ENCODE results near the gene TMEM41A.
"Not testable (repeated sequence)": the region's sequence is repeated elsewhere in the genome, so short reads cannot be mapped to it uniquely, and the experiment has no call there.

Gene TMEM41A

DNA sequence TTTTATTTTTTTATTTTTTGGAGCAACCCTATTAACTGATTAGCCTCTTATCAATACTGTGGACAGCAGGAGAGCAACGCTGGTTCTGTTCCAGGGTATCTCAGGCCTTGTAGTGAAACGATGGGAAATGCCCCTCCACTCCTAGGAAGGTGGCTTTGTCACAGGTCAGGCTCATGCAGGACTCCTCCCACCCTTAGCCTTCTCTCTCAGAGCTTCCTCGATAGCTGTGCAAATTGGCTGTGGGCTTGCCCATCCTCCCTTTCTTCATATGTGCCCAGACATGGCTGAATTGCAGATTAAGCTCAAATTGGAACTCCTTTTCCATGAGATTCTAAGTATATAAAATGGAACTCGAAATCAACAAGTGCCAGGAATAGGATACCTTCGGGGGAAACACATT is 38.5 kb downstream of the TMEM41A start:
- TF ChIP-seq, protein P1, sequence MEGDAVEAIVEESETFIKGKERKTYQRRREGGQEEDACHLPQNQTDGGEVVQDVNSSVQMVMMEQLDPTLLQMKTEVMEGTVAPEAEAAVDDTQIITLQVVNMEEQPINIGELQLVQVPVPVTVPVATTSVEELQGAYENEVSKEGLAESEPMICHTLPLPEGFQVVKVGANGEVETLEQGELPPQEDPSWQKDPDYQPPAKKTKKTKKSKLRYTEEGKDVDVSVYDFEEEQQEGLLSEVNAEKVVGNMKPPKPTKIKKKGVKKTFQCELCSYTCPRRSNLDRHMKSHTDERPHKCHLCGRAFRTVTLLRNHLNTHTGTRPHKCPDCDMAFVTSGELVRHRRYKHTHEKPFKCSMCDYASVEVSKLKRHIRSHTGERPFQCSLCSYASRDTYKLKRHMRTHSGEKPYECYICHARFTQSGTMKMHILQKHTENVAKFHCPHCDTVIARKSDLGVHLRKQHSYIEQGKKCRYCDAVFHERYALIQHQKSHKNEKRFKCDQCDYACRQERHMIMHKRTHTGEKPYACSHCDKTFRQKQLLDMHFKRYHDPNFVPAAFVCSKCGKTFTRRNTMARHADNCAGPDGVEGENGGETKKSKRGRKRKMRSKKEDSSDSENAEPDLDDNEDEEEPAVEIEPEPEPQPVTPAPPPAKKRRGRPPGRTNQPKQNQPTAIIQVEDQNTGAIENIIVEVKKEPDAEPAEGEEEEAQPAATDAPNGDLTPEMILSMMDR (IDR thresholded peaks at IDR 0.05; ENCODE audit: low read length, missing control alignments): no peak
- no peak for DNase-seq (ENCODE audit: low read depth)
- no peak overlapping the region for H3K4me3 ChIP-seq (replicated peaks; ENCODE audit: low read depth, low read length)

DNA sequence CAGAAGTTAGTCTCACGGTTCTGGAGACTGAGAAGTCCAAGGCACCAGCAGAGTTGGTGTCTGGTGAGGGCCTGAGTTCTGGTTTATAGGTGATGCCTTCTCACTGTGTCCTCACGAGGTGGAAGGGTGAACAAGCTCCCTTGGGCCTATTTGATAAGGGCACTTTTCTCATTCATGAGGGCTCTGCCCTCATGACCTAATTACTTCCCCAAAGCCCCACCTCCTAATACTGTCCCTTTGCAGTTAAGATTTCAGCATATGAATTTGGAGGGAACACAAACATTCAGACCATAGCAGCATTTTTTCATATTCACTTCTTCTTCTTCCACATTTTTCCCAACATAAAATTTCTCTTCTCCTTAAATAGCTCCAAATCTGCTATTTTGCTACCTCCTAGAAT is 41.5 kb downstream of the TMEM41A start:
- H3K4me3 ChIP-seq (replicated peaks; ENCODE audit: low read depth, low read length): no peak overlapping the region
- TF ChIP-seq, protein P1 (IDR thresholded peaks at IDR 0.05; ENCODE audit: low read length, missing control alignments): no peak
- no peak for DNase-seq (ENCODE audit: low read depth)

DNA sequence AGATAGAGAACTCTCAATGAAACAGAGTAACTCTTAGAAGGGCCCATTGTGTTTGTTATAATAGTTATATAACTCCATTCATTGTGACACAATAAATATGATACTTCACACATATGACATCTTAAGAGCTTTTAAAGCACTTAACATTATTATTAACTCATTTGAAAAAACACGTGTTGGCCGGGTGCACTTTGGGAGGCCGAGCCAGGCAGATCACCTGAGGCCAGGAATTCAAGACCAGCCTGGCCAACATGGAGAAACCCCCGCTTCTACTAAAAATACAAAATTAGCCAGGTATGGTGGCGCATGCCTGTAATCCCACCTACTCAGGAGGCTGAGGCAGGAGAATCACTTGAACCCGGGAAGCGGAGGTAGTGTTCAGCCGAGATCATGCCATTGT is 47.4 kb downstream of the TMEM41A start:
- H3K4me3 ChIP-seq (replicated peaks; ENCODE audit: low read depth, low read length); DNase-seq (ENCODE audit: low read depth): not testable (repeated sequence)

DNA sequence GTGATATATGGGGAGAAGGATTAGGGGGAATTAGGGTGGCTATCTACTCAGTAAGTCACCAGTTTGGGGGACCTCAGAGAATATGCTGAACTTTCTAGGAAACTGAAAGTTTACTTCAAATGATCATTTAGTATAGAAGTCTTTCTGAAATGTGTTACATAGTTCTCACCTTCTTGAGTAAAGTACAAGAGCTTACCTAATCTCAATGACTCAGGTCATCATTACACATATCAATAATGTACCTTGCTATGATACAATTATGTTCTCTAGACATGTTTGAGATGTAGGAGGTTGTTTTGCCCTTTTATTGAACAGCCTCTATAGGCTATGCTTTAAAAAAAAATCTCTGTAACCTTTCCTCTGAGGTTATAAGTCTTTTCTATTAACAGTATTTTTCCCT is 50.7 kb downstream of the TMEM41A start:
- DNase-seq (ENCODE audit: low read depth): no peak
- TF ChIP-seq, protein P1 (IDR thresholded peaks at IDR 0.05; ENCODE audit: low read length, missing control alignments): no peak
- H3K4me3 ChIP-seq (replicated peaks; ENCODE audit: low read depth, low read length): no peak overlapping the region

DNA sequence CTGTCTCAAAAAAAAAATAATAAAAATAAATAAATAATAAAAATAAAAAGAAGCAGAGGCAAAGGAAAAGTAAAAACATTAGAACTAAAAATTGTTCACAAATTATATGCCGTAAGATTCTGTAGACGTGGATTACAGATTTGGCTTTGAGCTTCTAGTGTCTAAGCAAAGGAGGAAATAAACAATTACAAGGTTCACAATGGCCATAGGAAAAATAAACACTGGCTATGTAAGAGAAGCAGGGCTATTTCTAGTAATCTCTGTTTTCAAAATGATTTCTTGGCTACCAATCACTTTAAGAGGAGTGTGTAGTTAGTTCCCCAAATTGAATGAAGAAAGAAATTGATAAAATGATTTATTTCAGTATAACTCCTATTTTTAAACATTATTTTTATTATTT is 54.5 kb downstream of the TMEM41A start:
- TF ChIP-seq, protein P1 (IDR thresholded peaks at IDR 0.05; ENCODE audit: low read length, missing control alignments): no peak
- DNase-seq (ENCODE audit: low read depth): no peak
- no peak overlapping the region for H3K4me3 ChIP-seq (replicated peaks; ENCODE audit: low read depth, low read length)

DNA sequence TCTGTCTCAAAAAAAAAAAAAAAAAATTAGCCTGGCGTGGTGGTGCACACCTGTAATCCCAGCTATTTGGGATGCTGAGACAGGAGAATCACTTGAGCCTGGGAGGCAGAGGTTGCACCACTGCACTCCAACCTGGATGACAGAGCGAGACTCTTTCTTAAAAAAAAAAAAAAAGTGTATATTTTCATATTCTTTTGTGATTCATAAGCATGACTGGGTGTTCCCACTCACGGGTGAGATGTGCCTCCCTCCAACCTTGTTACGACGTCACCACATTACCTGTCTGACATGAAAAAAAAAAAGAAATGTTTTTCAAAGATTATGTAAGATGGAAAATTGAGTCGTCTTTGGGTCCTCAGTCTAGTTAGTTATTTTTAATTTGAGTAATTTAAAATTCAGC is 56.8 kb downstream of the TMEM41A start:
- H3K4me3 ChIP-seq (replicated peaks; ENCODE audit: low read depth, low read length): no peak overlapping the region
- TF ChIP-seq, protein P1 (IDR thresholded peaks at IDR 0.05; ENCODE audit: low read length, missing control alignments): no peak
- no peak for DNase-seq (ENCODE audit: low read depth)

DNA sequence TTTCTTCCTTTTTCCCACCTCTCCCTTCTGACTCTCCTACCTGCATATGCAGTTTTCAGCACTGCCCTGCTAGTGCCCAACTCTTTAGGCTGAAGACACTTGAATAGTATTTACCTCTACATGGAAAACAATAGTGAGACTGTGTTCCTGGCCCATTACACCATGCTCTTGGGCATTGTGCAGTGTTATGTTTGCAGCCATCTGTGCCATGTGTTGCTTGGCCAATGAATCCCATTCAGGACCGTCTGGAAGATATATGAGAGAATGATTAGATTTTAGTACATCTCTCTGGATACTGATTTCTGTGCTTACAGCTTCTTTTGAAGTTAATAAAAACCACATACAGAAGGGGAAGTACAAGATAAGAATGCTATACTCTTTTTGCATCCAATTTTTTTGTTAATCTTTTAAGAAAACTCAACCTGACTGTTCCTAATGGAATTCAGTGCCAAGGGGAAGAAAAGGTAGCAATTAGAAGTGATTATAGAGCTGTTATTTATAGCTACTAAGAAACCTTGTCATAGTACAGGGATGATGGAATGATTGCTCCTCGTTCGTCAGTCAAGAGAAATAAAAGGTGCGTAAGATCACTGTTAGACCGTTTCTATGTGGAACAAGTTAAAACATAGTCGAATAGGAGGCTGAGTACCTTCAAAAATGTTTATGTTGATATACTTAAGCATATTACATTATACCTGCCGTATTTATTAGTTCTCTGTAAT is 58.9 kb downstream of the TMEM41A start:
- TF ChIP-seq, protein P1 (IDR thresholded peaks at IDR 0.05; ENCODE audit: low read length, missing control alignments): no peak
- DNase-seq (ENCODE audit: low read depth): no peak
- H3K4me3 ChIP-seq (replicated peaks; ENCODE audit: low read depth, low read length): no peak overlapping the region

All from fibroblast of pulmonary artery (primary cell).